T-cell (primary cell): ENCODE measurements around the gene CORIN. TPM values are rescaled to one million over a fixed set of nuclear protein-coding genes. Genes with fewer than 3 reads are reported as not detected.

Experiments used
- ATAC-seq, 4 experiments: fragments of 200-7000 bp in 3 of 4; fragments of 150-1000 bp in 1 of 4; cut with Tn5 transposase; replicated peaks in 1 of 4; 1 replicate in 3 of 4; 2 replicates in 1 of 4; pipeline ENCODE4 v1.10.0; 2021; ENCODE audit warnings: moderate library complexity in 3 of 4, mild to moderate bottlenecking in 2 of 4, moderate number of reproducible peaks in 1 of 4
- CTCF ChIA-PET, 2 donors: fragments of 300-600 bp; sonication (Branson Sonifier 250); formaldehyde crosslinking; loops; one replicate each; lab custom pipeline; 2022; ENCODE audit warnings: antibody characterized with exemption in 2 of 2; lab: Charles Lee
- POLR2A ChIA-PET, 2 donors: fragments of 300-600 bp; sonication (Branson Sonifier 250); formaldehyde crosslinking; loops; one replicate each; lab custom pipeline; 2022; ENCODE audit warnings: antibody characterized with exemption in 2 of 2; lab: Charles Lee
- DNase-seq, 35 experiments: peaks; one replicate each; pipeline versions ENCODE4 v3.0.0 to v3.0.0-alpha.2; 2013 to 2023
- H3K27ac ChIP-seq: one replicate; pipeline ENCODE4 v1.5.1; 2013; ENCODE audit warnings: low read length
- H3K27me3 ChIP-seq, 2 experiments: replicated peaks in 1 of 2; 1 replicate in 1 of 2; 2 replicates in 1 of 2; pipeline versions ENCODE4 v1.6.1 to v1.7.0; 2013; ENCODE audit warnings: low read length in 1 of 2, mixed read lengths in 1 of 2; ENCODE audit not compliant: control insufficient read depth in 2 of 2, insufficient read depth in 2 of 2; ENCODE audit errors: extremely low read depth in 1 of 2
- H3K36me3 ChIP-seq, 2 donors: 1 replicate in 1 of 2; 2 replicates in 1 of 2; pipeline versions ENCODE4 v1.6.1 to v1.7.0; 2013; ENCODE audit warnings: low read length in 1 of 2; ENCODE audit not compliant: control insufficient read depth in 2 of 2, insufficient read depth in 1 of 2; ENCODE audit errors: extremely low read depth in 1 of 2
- H3K4me1 ChIP-seq, 2 experiments: 1 replicate in 1 of 2; 2 replicates in 1 of 2; pipeline versions ENCODE4 v1.6.1 to v1.7.0; 2013; ENCODE audit warnings: low read length in 2 of 2, mixed read lengths in 1 of 2; ENCODE audit not compliant: insufficient read depth in 2 of 2, control insufficient read depth in 1 of 2; ENCODE audit errors: extremely low read depth in 1 of 2
- H3K4me3 ChIP-seq, 2 donors: 1 replicate in 1 of 2; 2 replicates in 1 of 2; pipeline versions ENCODE4 v1.5.1 to v1.7.0; 2013; ENCODE audit warnings: mild to moderate bottlenecking in 2 of 2, low read length in 1 of 2, moderate library complexity in 1 of 2; ENCODE audit not compliant: control insufficient read depth in 1 of 2; ENCODE audit errors: extremely low read depth in 1 of 2
- H3K9me3 ChIP-seq: 2 replicates; pipeline ENCODE4 v1.7.0; 2013
- H3K27ac Mint-ChIP-seq, 2 donors: one replicate each; pipeline ENCODE4 v1.8.0; 2020 to 2021; ENCODE audit warnings: mild to moderate bottlenecking in 2 of 2, mixed read lengths in 2 of 2
- H3K27me3 Mint-ChIP-seq, 2 donors: one replicate each; pipeline ENCODE4 v1.8.0; 2021 to 2022; ENCODE audit warnings: mixed read lengths in 2 of 2
- H3K36me3 Mint-ChIP-seq: one replicate; pipeline ENCODE4 v1.8.0; 2021; ENCODE audit warnings: mixed read lengths
- H3K4me1 Mint-ChIP-seq, 3 donors: one replicate each; pipeline ENCODE4 v1.8.0; 2020 to 2022; ENCODE audit warnings: mixed read lengths in 3 of 3, mild to moderate bottlenecking in 1 of 3
- H3K4me3 Mint-ChIP-seq, 3 donors: one replicate each; pipeline ENCODE4 v1.8.0; 2020 to 2022; ENCODE audit warnings: mild to moderate bottlenecking in 3 of 3, mixed read lengths in 3 of 3, moderate library complexity in 3 of 3
- H3K9me3 Mint-ChIP-seq, 3 donors: one replicate each; pipeline ENCODE4 v1.8.0; 2020 to 2022; ENCODE audit warnings: mixed read lengths in 3 of 3
- WGBS: methylation state at CpG from one replicate; pipeline ENCODE4 v1.1.5; 2013; ENCODE audit warnings: missing lambda C conversion rate; ENCODE audit not compliant: insufficient coverage; 5-methylcytosine and 5-hydroxymethylcytosine counted together
- total RNA-seq, 35 experiments: library from RNA in 6 of 35; stranded (reverse) in 6 of 35; fragments of 120-200 nt in 1 of 35; gene quantifications; one replicate each; pipeline versions ENCODE4 v1.2.1 to v1.2.4 and lab custom pipeline; 2013 to 2026

Gene CORIN
- total RNA-seq, 5 donors from 2014 or later (not counting 1 experiment from before 2014, with no cell fraction given) = 0.44 to 0.86 (median 0.55) TPM; not detected in 1

GRCh38 chr4:47798165-47798564 is 39.7 kb downstream of the CORIN start:
- no peaks in the 10 kb centered on the region for H3K36me3 Mint-ChIP-seq
- ChIA-PET POLR2A (no interaction called here), CTCF (no interaction called here)
- Histone ChIP-seq H3K9me3 (no peaks in the 10 kb centered on the region), H3K4me3 (no peak overlapping the region), H3K27ac (no peak overlapping the region), H3K4me1 (no peaks in the 10 kb centered on the region), H3K27me3 (no peaks in the 10 kb centered on the region), H3K36me3 (no peaks in the 10 kb centered on the region)
- H3K27me3 Mint-ChIP-seq = peaks cover 1 to 13% of the 10 kb centered on the region in 2 donors
- no peaks in the 10 kb centered on the region for H3K4me1 Mint-ChIP-seq
- ATAC-seq (no peak), DNase-seq (no peak)
- no peak overlapping the region for H3K27ac Mint-ChIP-seq
- H3K9me3 Mint-ChIP-seq = no peaks in the 10 kb centered on the region
- WGBS = no CpG with 5 or more reads among the region's 3 CpGs
- H3K4me3 Mint-ChIP-seq = no peak overlapping the region

DNA sequence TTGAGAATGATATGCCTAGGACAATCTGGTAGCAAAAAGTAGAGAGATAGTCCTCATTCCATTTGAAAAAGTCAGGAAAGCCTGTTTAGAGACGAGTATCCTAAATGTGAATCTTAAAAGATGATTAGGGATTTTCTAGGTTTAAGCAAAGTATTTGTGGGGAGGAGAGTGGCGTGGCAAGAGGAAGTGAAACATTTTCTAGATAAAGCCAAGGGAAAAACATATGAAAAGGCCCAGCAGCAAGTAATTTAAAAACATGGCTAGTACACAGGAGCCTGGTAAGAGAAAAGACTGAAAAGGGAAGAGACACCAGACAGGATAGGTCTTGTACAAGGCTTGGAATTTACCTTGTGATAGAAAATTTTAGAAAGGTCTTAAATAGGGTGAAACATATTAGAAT is 45.9 kb downstream of the CORIN start:
- ATAC-seq = no peak
- no peaks in the 10 kb centered on the region for H3K4me1 Mint-ChIP-seq
- H3K4me1 ChIP-seq = no peaks in the 10 kb centered on the region

GRCh38 chr4:47790105-47790504 is 47.8 kb downstream of the CORIN start:
- Histone ChIP-seq H3K36me3 (no peaks in the 10 kb centered on the region), H3K27me3 (no peaks in the 10 kb centered on the region), H3K27ac (no peak overlapping the region), H3K9me3 (no peaks in the 10 kb centered on the region), H3K4me1 (no peaks in the 10 kb centered on the region), H3K4me3 (no peak overlapping the region)
- Mint-ChIP-seq H3K4me3 (no peak overlapping the region), H3K9me3 (no peaks in the 10 kb centered on the region), H3K4me1 (no peaks in the 10 kb centered on the region), H3K36me3 (no peaks in the 10 kb centered on the region), H3K27me3 (peaks cover 0 to 7% of the 10 kb centered on the region in 2 donors), H3K27ac (no peak overlapping the region)
- WGBS = 93% methylated on average over 5 of the region's 8 CpGs
- ATAC-seq (no peak), DNase-seq (no peak)
- CTCF ChIA-PET = no interaction called here
- POLR2A ChIA-PET = no interaction called here

More for the DNA sequence above, 45.9 kb downstream of the CORIN start:
- H3K36me3 ChIP-seq = no peaks in the 10 kb centered on the region
- H3K4me3 ChIP-seq = no peak overlapping the region
- CTCF ChIA-PET = no interaction called here
- no peaks in the 10 kb centered on the region for H3K27me3 ChIP-seq
- WGBS = 42% methylated on average over 2 of the region's 2 CpGs
- POLR2A ChIA-PET = no interaction called here
- Mint-ChIP-seq H3K4me3 (no peak overlapping the region), H3K27me3 (peaks cover 0 to 5% of the 10 kb centered on the region in 2 donors), H3K27ac (no peak overlapping the region), H3K36me3 (no peaks in the 10 kb centered on the region), H3K9me3 (no peaks in the 10 kb centered on the region)
- no peak for DNase-seq
- no peak overlapping the region for H3K27ac ChIP-seq
- H3K9me3 ChIP-seq = no peaks in the 10 kb centered on the region

GRCh38 chr4:47788126-47788525 is 49.7 kb downstream of the CORIN start:
- no peak overlapping the region for H3K27ac Mint-ChIP-seq
- WGBS = no CpG with 5 or more reads among the region's 2 CpGs
- peaks cover 0 to 8% of the 10 kb centered on the region in 2 donors for H3K27me3 Mint-ChIP-seq
- Histone ChIP-seq H3K27ac (no peak overlapping the region), H3K9me3 (no peaks in the 10 kb centered on the region), H3K4me1 (no peaks in the 10 kb centered on the region), H3K36me3 (no peaks in the 10 kb centered on the region), H3K4me3 (no peak overlapping the region), H3K27me3 (no peaks in the 10 kb centered on the region)
- ChIA-PET CTCF (no interaction called here), POLR2A (no interaction called here)
- DNase-seq (no peak), ATAC-seq (no peak)
- no peaks in the 10 kb centered on the region for H3K36me3 Mint-ChIP-seq
- no peak overlapping the region for H3K4me3 Mint-ChIP-seq
- H3K9me3 Mint-ChIP-seq = no peaks in the 10 kb centered on the region
- H3K4me1 Mint-ChIP-seq = no peaks in the 10 kb centered on the region

GRCh38 chr4:47786958-47787370 is 50.9 kb downstream of the CORIN start:
- H3K4me3 ChIP-seq = no peak overlapping the region
- Mint-ChIP-seq H3K9me3 (no peaks in the 10 kb centered on the region), H3K27ac (no peak overlapping the region), H3K4me1 (no peaks in the 10 kb centered on the region), H3K36me3 (no peaks in the 10 kb centered on the region), H3K4me3 (no peak overlapping the region), H3K27me3 (peaks cover 0 to 8% of the 10 kb centered on the region in 2 donors)
- 88% methylated on average over 1 of the region's 4 CpGs for WGBS
- POLR2A ChIA-PET = no interaction called here
- no peaks in the 10 kb centered on the region for H3K36me3 ChIP-seq
- no peaks in the 10 kb centered on the region for H3K27me3 ChIP-seq
- no peaks in the 10 kb centered on the region for H3K4me1 ChIP-seq
- CTCF ChIA-PET = interaction anchor here in 1 of 2 donors (0.5 kb wide), 1 partner anchor 46 kb away, joined by 3 read pairs; no protein-coding TSS in a partner anchor
- no peaks in the 10 kb centered on the region for H3K9me3 ChIP-seq
- DNase-seq = no peak
- no peak overlapping the region for H3K27ac ChIP-seq
- no peak for ATAC-seq

- no peaks in the 10 kb centered on the region for H3K36me3 ChIP-seq
- no peaks in the 10 kb centered on the region for H3K9me3 ChIP-seq
- Mint-ChIP-seq H3K4me3 (no peak overlapping the region), H3K4me1 (no peaks in the 10 kb centered on the region), H3K9me3 (peaks cover 0 to 2% (median 0%) of the 10 kb centered on the region in 3 donors), H3K27me3 (peaks cover 2 to 8% of the 10 kb centered on the region in 2 donors), H3K27ac (no peak overlapping the region), H3K36me3 (no peaks in the 10 kb centered on the region)
- ATAC-seq (no peak), DNase-seq (no peak)
- POLR2A ChIA-PET = no interaction called here
- no peak overlapping the region for H3K4me3 ChIP-seq
- H3K27ac ChIP-seq = no peak overlapping the region
- WGBS = 95% methylated on average over 2 of the region's 3 CpGs
- CTCF ChIA-PET = no interaction called here
- no peaks in the 10 kb centered on the region for H3K27me3 ChIP-seq
- no peaks in the 10 kb centered on the region for H3K4me1 ChIP-seq
Measured at GRCh38 chr4:47785153-47785552, 52.7 kb downstream of the CORIN start.

DNA sequence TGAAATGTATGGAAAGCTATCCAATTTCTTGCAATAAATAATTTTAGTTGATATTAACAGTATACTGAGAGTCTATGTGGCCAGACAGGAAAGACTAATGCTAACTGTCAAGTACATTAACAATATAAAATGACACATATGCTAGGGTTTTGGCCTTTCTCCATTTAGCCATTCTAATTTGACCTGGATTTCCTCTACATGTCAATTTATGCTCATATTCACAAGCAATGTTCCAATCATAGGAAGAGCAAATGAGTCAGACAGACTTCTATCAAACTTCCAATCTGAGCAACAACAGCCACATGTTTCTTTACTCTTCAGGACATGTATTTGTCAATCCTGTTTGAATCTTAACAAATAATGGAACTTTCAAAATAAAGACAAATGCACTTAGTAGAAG is 53.6 kb downstream of the CORIN start:
- CTCF ChIA-PET = no interaction called here
- ATAC-seq = no peak
- H3K4me1 ChIP-seq = no peaks in the 10 kb centered on the region

More for the DNA sequence above, 53.6 kb downstream of the CORIN start:
- Histone ChIP-seq H3K36me3 (no peaks in the 10 kb centered on the region), H3K27me3 (peaks cover 0 to 2% of the 10 kb centered on the region in 2 experiments), H3K27ac (no peak overlapping the region), H3K4me3 (no peak overlapping the region), H3K9me3 (no peaks in the 10 kb centered on the region)
- no peak overlapping the region for H3K27ac Mint-ChIP-seq
- no peaks in the 10 kb centered on the region for H3K4me1 Mint-ChIP-seq
- peaks cover 3 to 8% of the 10 kb centered on the region in 2 donors for H3K27me3 Mint-ChIP-seq
- POLR2A ChIA-PET = no interaction called here
- no peak for DNase-seq
- H3K36me3 Mint-ChIP-seq = no peaks in the 10 kb centered on the region
- peaks cover 0 to 3% (median 0%) of the 10 kb centered on the region in 3 donors for H3K9me3 Mint-ChIP-seq
- no peak overlapping the region for H3K4me3 Mint-ChIP-seq
